BE2C (cell line): ENCODE results near the gene JCHAIN.

Experiments
- DNase-seq: peaks from one replicate; pipeline ENCODE4 v3.0.0-alpha.2; 2020
- H3K27me3 ChIP-seq: fragments of 250-450 bp; sonication (Bioruptor Pico); 2 replicates; pipeline ENCODE4 v1.5.1; 2020; ENCODE audit warnings: mild to moderate bottlenecking
- H3K36me3 ChIP-seq: fragments of 250-450 bp; sonication (Bioruptor Pico); 2 replicates; pipeline ENCODE4 v1.5.1; 2020; ENCODE audit warnings: mild to moderate bottlenecking
- H3K4me1 ChIP-seq: fragments of 250-450 bp; sonication (Bioruptor Pico); 2 replicates; pipeline ENCODE4 v1.5.1; 2020
- H3K4me3 ChIP-seq: 2 replicates; pipeline ENCODE4 v1.5.1; 2011; ENCODE audit warnings: low read depth, low read length
- H3K9me3 ChIP-seq: fragments of 250-450 bp; sonication (Bioruptor Pico); 2 replicates; pipeline ENCODE4 v1.5.1; 2020
- CTCF ChIP-seq: IDR thresholded peaks from 2 replicates; pipeline ENCODE4 v1.5.1; 2012; ENCODE audit warnings: mild to moderate bottlenecking, low read depth, low read length

JCHAIN gene

GRCh38 chr4:70607334-70607853, 58.9 kb downstream of the JCHAIN start:
- no peak for DNase-seq
- Histone ChIP-seq H3K4me1 (no peaks in the 10 kb centered on the region), H3K36me3 (no peaks in the 10 kb centered on the region), H3K27me3 (no peaks in the 10 kb centered on the region; the same call in 1 of the 2 replicates), H3K4me3 (no peak overlapping the region), H3K9me3 (no peaks in the 10 kb centered on the region)
- no peak for TF ChIP-seq CTCF

- Histone ChIP-seq H3K9me3 (no peaks in the 10 kb centered on the region), H3K36me3 (no peaks in the 10 kb centered on the region), H3K4me3 (no peak overlapping the region), H3K27me3 (no peaks in the 10 kb centered on the region; the same call in 1 of the 2 replicates), H3K4me1 (no peaks in the 10 kb centered on the region)
- no peak for TF ChIP-seq CTCF
- no peak for DNase-seq
Measured at GRCh38 chr4:70606459-70606858, 59.8 kb downstream of the JCHAIN start.
